Brain microvascular endothelial cell (primary cell): ENCODE results near the gene SH3RF3.

Experiments used
- DNase-seq: peaks from one replicate; pipeline ENCODE4 v3.0.0-alpha.2; 2020
- H3K27ac ChIP-seq: fragments of 250-450 bp; sonication (Bioruptor Pico); 2 replicates; pipeline ENCODE4 v1.5.1; 2020; ENCODE audit warnings: mild to moderate bottlenecking, moderate library complexity
- H3K27me3 ChIP-seq: fragments of 250-450 bp; sonication (Bioruptor Pico); replicated peaks from 2 replicates; pipeline ENCODE4 v1.5.1; 2020; ENCODE audit warnings: mild to moderate bottlenecking
- H3K36me3 ChIP-seq: fragments of 250-450 bp; sonication (Bioruptor Pico); replicated peaks from 2 replicates; pipeline ENCODE4 v1.5.1; 2020; ENCODE audit warnings: mild to moderate bottlenecking
- H3K4me3 ChIP-seq: 2 replicates; pipeline ENCODE4 v1.5.1; 2011; ENCODE audit warnings: low read depth, mild to moderate bottlenecking, control low read depth, low read length, moderate library complexity
- in situ Hi-C: cut with HindIII; loops from 2 replicates; pipeline ENCODE4 v1.10.0; 2017; ENCODE audit warnings: low sequenced_read_pairs, low pct_ligation_motif_present
- TF ChIP-seq, protein P1 (sequence below): IDR thresholded peaks from 2 replicates; pipeline ENCODE4 v1.5.1; 2011; ENCODE audit warnings: low read depth, mild to moderate bottlenecking, moderate library complexity, low read length, control low read depth, inconsistent platforms; ENCODE audit errors: missing control alignments

The SH3RF3 gene

DNA sequence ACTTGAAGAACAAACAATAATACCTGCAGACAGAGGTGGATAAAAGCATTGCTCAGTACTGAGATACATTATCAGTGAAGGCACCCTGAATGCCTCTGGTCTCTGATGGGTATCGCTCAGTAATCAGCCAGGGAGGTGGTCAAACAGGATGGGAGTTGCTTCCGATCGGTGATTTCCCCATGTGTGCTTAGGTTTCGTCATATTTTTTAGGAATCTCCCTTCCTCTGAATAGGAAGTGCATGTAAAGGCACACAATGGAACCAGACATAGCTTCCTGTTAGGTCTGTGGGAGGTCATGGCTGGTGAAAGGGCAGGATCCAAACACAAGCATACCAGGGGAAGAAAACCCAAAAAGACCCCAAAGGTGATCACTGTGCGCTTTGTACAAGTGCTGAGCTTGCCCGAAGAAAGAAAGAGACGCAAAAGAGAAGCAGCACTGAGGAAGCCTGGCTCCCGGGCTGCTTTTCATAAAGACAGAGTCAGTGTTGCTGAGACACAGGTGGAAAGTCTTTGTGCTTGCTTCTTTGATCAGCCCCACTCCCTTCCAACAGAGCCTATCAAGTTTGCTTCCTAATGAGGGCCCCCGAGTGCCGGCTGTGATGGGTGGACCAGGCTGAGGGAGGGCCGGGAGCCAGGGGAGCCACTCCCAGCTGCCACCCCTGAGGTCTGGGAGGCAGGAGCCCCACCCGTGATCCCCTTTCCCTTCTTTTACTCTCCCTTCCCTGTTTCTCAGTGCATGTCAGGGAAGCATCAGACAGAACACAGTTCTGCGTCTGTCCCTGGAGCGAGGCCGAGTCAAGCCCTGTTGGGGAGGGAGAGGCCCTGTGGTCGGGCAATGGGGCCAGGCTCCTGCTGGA lies 138.2 kb downstream of the SH3RF3 start:
- no peak for DNase-seq
- TF ChIP-seq, protein P1, sequence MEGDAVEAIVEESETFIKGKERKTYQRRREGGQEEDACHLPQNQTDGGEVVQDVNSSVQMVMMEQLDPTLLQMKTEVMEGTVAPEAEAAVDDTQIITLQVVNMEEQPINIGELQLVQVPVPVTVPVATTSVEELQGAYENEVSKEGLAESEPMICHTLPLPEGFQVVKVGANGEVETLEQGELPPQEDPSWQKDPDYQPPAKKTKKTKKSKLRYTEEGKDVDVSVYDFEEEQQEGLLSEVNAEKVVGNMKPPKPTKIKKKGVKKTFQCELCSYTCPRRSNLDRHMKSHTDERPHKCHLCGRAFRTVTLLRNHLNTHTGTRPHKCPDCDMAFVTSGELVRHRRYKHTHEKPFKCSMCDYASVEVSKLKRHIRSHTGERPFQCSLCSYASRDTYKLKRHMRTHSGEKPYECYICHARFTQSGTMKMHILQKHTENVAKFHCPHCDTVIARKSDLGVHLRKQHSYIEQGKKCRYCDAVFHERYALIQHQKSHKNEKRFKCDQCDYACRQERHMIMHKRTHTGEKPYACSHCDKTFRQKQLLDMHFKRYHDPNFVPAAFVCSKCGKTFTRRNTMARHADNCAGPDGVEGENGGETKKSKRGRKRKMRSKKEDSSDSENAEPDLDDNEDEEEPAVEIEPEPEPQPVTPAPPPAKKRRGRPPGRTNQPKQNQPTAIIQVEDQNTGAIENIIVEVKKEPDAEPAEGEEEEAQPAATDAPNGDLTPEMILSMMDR, result no peak
- H3K4me3 ChIP-seq, result no peak overlapping the region

DNA sequence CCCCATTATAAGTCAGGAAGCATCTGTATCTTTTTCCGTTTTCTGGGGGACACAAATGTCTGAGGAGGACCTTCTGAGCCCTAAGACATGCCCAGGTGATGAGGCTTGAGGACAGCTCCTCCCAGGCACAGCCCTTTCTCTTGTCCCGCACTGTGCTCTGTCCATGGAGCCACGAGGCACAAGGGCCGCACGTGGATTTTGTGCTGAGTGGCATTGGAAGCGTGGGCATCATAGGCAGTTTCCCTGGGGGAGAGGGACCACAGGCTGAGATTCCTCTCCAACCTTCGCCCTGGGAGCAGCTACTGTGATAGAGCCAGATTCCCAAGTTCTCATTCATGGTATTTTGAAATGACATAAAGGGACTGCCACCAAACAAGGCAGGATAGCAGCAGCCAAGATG lies 139.9 kb downstream of the SH3RF3 start:
- Histone ChIP-seq H3K36me3 (no peaks in the 10 kb centered on the region), H3K4me3 (no peak overlapping the region), H3K27ac (no peak overlapping the region), H3K27me3 (no peaks in the 10 kb centered on the region)
- TF ChIP-seq, protein P1, result no peak
- DNase-seq, result no peak
- in situ Hi-C loops, result no loop called here

More for the DNA sequence above, 138.2 kb downstream of the SH3RF3 start:
- no peak overlapping the region for H3K27ac ChIP-seq
- H3K27me3 ChIP-seq, result no peaks in the 10 kb centered on the region
- H3K36me3 ChIP-seq, result no peaks in the 10 kb centered on the region
- in situ Hi-C loops, result no loop called here

DNA sequence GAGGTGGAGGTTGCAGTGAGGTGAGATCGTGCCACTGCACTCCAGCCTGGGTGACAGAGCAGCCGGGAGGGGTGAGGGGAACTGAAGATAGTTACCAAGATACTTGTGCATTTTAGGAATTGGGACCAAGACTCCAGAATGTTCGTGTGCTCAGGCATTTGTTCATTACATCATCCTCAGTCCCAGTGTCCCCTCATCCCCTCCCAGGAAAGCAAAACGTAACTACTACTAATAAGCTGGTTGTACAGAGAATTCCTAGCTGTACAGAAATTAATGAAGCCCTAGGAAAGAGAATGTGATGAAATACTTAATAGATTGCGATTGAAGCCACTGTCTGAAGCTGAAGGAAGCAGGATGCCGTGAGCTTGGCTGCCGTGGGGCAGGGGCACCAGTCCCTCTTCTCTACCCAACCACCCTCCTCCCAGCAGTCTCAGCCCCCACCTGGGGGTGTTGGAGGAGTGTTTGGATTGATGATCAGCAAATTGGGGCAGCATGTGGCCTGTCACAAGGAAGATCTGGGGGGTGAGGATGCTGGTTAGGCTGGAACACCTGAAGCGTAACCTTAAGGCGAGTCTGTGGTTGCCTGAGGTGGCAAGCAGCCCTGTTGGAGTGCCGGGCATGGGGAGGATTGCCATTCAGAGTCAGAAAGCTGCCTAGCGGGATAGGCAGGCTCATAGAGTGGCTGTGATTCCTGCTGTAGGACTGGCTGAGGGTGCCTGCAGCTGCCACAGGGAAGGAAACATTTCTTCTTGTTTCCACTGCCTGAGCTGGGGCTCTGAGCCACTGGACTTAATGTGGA lies 140.9 kb downstream of the SH3RF3 start:
- no peak for DNase-seq
- Histone ChIP-seq H3K27me3 (no peaks in the 10 kb centered on the region), H3K27ac (no peak overlapping the region), H3K4me3 (no peak overlapping the region), H3K36me3 (no peaks in the 10 kb centered on the region)
- TF ChIP-seq, protein P1, result no peak
- in situ Hi-C loops, result no loop called here

DNA sequence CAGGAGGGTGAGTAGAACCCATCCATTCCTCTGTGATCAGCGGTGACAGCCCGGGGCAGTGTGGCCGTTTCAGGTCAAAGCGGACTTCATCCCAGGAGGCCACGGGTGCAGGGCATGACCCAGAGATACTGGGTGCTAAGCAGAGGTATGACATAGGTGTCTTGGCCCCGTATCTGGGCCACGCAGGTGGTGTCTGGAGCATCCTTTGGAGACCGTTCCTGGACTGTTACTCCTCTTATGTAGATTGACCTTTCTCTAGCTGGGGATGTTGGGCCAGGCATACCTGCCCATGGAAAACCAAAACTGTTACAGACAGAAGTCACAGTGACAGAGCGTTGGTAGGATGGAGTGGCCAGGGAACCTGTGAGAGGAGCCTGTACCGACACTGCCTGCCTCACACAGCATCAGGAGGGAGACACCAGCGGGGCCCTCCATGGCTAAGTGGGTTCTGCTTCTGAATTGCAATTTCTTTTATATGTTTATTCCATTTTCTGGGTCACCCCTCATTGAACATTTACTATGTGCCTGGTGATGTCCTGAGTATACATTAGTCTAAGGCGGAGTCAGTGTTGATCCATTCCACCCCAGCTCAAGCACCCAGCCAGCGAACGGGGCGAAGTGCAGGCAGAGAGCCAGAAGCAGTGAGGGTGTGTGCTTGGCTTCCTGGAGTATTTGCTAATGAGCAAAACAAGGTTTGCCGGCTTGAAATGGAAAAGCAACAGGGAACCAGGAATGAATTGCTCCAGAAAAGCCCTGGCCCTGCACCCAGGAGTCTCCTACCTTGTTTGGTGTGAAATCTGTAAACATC lies 141.7 kb downstream of the SH3RF3 start:
- H3K27me3 ChIP-seq, result no peaks in the 10 kb centered on the region
- H3K4me3 ChIP-seq, result no peak overlapping the region
- in situ Hi-C loops, result no loop called here
- H3K36me3 ChIP-seq, result no peaks in the 10 kb centered on the region
- no peak overlapping the region for H3K27ac ChIP-seq
- TF ChIP-seq, protein P1, result no peak
- no peak for DNase-seq

DNA sequence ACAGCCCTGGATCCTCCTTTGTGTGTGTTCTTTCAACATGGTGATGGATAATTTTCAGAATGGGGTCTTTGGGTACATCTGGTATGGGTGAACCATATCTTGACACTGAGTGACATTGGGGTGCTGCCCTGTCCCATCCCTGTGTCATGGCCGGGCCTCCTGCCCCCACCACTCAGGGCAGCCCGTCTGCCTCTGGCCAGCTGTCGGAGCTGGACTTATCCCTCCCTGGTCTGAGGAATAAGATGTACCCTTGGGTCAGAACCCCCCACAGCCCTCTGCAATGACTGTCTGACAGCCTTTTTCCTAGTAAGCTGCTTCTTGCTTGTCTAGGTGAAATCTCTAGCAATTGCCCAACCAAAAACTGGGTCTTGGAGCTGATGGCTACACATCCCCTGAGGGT lies 142.9 kb downstream of the SH3RF3 start:
- no peaks in the 10 kb centered on the region for H3K27me3 ChIP-seq
- no peak overlapping the region for H3K4me3 ChIP-seq
- no peak for DNase-seq
- H3K27ac ChIP-seq, result no peak overlapping the region
- no peaks in the 10 kb centered on the region for H3K36me3 ChIP-seq
- in situ Hi-C loops, result no loop called here
- TF ChIP-seq, protein P1, result no peak
